ENCODE data around the gene TATDN2.

DNA sequence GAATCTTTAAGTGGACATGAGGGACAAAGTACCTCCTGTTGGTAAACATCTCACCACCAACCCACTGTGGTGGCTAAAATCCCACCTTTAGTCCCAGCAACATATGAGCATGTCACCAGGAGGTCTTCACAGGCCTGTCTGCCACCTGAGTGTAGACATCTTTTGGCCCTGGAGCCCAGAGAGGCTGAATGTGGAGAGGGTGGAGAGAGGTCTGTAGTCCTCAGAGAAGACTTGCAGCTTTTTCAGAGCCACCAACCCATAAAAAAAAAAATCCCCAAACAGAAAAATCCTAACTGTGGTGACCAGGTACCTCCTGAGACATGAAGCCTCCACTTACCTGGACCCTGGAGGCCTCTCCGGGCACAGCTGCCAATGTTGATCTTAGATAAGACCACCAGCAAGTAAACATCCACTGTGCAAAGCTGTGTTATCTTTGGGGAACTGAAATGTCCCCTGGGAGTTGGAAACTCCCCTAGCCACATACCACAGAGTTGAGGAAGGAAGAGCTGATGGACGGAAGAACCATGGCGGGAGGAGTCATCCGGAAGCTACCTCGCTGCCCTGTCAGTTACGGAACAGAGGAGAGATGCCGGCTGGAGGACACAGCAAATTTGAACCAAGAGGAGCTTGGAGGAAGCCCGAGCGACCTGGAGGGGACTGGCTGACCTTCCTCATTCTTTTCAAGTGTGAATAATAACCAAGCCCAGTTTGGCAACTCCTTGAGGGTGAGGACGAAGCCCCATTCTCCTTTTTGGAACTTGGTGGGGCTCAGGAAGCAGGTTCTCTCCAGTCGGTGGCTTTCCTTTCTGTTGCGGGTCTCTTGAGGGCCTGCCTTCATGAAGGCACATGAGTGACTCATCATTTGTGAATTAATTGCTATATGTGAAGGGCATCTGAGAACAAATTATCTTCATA lies 44.5 kb downstream of the TATDN2 start, which contains the start of gene GHRL:
- TF ChIP-seq TAF15 (IDR thresholded peaks at IDR 0.05; ENCODE audit: low read depth, low read length) (no peak), RFX5 (IDR thresholded peaks at IDR 0.05; ENCODE audit: low read depth, low read length) (no peak)
- TF ChIP-seq, protein P1, sequence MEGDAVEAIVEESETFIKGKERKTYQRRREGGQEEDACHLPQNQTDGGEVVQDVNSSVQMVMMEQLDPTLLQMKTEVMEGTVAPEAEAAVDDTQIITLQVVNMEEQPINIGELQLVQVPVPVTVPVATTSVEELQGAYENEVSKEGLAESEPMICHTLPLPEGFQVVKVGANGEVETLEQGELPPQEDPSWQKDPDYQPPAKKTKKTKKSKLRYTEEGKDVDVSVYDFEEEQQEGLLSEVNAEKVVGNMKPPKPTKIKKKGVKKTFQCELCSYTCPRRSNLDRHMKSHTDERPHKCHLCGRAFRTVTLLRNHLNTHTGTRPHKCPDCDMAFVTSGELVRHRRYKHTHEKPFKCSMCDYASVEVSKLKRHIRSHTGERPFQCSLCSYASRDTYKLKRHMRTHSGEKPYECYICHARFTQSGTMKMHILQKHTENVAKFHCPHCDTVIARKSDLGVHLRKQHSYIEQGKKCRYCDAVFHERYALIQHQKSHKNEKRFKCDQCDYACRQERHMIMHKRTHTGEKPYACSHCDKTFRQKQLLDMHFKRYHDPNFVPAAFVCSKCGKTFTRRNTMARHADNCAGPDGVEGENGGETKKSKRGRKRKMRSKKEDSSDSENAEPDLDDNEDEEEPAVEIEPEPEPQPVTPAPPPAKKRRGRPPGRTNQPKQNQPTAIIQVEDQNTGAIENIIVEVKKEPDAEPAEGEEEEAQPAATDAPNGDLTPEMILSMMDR (IDR thresholded peaks at IDR 0.05 in 2 of 3, conservative IDR thresholded peaks at IDR 0.05 in 1 of 3; ENCODE audit: insufficient read depth in 2 of 3, low read depth in 1 of 3, low read length in 3 of 3) = peak in 1 of 3 experiments; percentile 5; a peak in 1 of 6 replicates

Measured in K562 (cell line).